GM19463 (cell line): ENCODE data around the gene RGS6.

Experiments used
- ATAC-seq: cut with Tn5 transposase; IDR thresholded peaks from one replicate; pipeline ENCODE4 v1.9.1; 2021; ENCODE audit warnings: mild to moderate bottlenecking, moderate library complexity; ENCODE audit not compliant: unreplicated experiment

The RGS6 gene

GRCh38 chr14:72599579-72600470 lies 667.6 kb downstream of the RGS6 start:
- no peak for ATAC-seq

- ATAC-seq = no peak
Observed at GRCh38 chr14:72600551-72601330, 668.5 kb downstream of the RGS6 start.

GRCh38 chr14:72603639-72604038 lies 671.4 kb downstream of the RGS6 start:
- ATAC-seq = no peak

GRCh38 chr14:72604133-72604532 lies 671.9 kb downstream of the RGS6 start:
- no peak for ATAC-seq

GRCh38 chr14:72605096-72605920 lies 673.1 kb downstream of the RGS6 start:
- no peak for ATAC-seq

- no peak for ATAC-seq
Observed at GRCh38 chr14:72605921-72606220, 673.6 kb downstream of the RGS6 start.

GRCh38 chr14:72606879-72607278 lies 674.6 kb downstream of the RGS6 start:
- ATAC-seq = no peak

- ATAC-seq = no peak
Observed at GRCh38 chr14:72607386-72608130, 675.3 kb downstream of the RGS6 start.

- no peak for ATAC-seq
Observed at GRCh38 chr14:72608391-72609204, 676.4 kb downstream of the RGS6 start.

- no peak for ATAC-seq
Observed at GRCh38 chr14:72609205-72609916, 677.1 kb downstream of the RGS6 start.

- ATAC-seq = no peak
Observed at GRCh38 chr14:72610096-72610830, 678.0 kb downstream of the RGS6 start.

GRCh38 chr14:72610831-72611200 lies 678.6 kb downstream of the RGS6 start:
- ATAC-seq = no peak

GRCh38 chr14:72611506-72611905 lies 679.3 kb downstream of the RGS6 start:
- no peak for ATAC-seq

GRCh38 chr14:72612041-72612440 lies 679.8 kb downstream of the RGS6 start:
- ATAC-seq = no peak

GRCh38 chr14:72613231-72613974 lies 681.2 kb downstream of the RGS6 start:
- ATAC-seq = no peak

GRCh38 chr14:72613975-72614319 lies 681.7 kb downstream of the RGS6 start:
- no peak for ATAC-seq

- ATAC-seq = no peak
Observed at GRCh38 chr14:72614365-72614764, 682.1 kb downstream of the RGS6 start.

- no peak for ATAC-seq
Observed at GRCh38 chr14:72614891-72615415, 682.7 kb downstream of the RGS6 start.
